GOT3 (cell line): ENCODE data around the gene WDR53.
"Not testable (repeated sequence)": the region's sequence is repeated elsewhere in the genome, so short reads cannot be mapped to it uniquely, and the experiment has no call there.

ENCODE experiments used
- DNase-seq: peaks from one replicate; lab custom pipeline; 2025; ENCODE audit warnings: mixed read lengths; lab: John Stamatoyannopoulos, UW

Gene WDR53

GRCh38 chr3:196517919-196518318, 50.4 kb downstream of the WDR53 start:
- DNase-seq, result no peak

DNA sequence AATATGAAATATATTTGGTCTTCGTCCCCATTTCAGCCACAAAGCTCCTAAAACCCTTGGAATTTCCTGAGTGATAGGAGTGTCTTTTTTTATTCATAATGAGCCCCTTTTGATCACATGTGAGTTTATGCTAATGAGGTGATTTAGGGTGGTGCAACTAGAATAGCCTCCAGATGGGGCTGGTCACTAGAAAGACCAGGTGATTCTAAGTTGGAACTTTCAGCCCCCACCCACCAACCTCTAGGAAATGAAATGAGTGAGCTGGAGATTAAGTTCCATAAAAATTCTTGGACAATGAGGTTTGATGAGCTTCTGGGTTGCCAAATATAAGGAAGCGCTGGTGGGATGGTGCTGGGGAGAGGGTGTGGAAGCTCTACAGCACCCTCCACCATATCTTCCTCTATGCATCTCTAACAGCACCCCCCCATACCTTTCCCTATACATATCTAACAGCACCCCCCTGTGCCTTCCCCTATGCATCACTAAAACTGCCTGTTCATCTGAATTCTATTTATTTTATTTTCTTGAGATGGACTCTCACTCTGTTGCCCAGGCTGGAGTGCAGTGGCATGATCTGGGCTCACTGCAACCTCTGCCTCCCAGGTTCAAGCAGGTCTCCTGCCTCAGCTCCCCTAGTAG, 51.1 kb downstream of the WDR53 start:
- no peak for DNase-seq

- no peak for DNase-seq
Observed at GRCh38 chr3:196514913-196515621, 53.3 kb downstream of the WDR53 start, which contains the start of gene SMCO1. Gene SMCO1 (minus strand): TSS chr3:196515346. CDS start chr3:196515209, 137 bp downstream.

- DNase-seq, result no peak
Observed at GRCh38 chr3:196514350-196514716, 54.0 kb downstream of the WDR53 start.

DNA sequence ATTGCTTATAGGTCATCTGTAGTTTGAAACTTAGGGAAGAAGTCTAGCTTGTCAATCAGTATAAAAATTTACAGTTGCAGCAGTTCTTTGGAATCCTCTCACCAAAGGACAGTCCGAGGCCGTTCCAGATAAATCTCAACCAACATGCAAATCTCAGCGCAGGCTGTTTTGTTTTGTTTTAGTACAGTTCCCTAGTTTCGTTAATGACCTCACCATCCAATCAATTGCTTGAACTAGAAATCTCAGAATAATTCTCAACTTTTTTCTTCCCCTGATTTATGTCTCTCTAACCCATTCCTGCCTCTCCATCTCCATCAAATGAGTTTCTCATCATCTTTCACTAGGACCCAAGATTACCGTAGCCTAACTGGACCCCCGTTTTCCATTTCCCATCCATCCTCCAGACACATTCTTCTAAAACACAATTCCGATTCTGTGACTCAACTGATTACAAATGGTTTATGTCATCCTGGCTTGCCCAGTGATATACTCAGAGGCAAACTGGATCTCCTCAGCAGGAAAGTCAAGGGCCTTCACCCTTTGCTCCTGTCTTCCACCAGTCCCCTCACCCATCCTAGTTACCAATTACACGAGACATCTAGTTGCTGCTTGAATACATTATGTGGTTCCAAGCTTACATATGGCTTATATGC, 54.5 kb downstream of the WDR53 start:
- no peak for DNase-seq

DNA sequence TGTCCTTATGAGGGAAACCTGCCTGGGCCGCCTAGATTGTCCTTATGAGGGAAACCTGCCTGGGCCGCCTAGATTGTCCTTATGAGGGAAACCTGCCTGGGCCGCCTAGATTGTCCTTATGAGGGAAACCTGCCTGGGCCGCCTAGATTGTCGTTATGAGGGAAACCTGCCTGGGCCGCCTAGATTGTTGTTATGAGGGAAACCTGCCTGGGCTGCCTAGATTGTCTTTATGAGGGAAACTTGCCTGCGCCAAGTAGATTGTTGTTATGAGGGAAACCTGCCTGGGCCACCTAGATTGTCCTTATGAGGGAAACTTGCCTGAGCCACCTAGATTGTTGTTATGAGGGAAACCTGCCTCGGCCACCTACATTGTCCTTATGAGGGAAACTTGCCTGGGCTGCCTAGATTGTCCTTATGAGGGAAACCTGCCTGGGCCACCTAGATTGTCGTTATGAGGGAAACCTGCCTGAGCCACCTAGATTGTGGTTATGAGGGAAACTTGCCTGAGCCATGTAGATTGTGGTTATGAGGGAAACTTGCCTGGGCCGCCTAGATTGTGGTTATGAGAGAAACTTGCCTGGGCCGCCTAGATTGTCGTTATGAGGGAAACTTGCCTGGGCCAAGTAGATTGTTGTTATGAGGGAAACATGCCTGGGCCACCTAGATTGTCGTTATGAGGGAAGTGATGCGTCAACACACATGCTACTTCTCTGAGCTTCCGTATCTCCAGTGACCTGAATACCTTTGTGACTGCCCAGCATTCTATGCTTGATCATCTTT, 56.5 kb downstream of the WDR53 start:
- DNase-seq, result not testable (repeated sequence)

- not testable (repeated sequence) for DNase-seq
Observed at GRCh38 chr3:196511108-196511507, 57.2 kb downstream of the WDR53 start.

GRCh38 chr3:196506687-196507086, 61.7 kb downstream of the WDR53 start:
- DNase-seq, result no peak

GRCh38 chr3:196504556-196504955, 63.8 kb downstream of the WDR53 start:
- no peak for DNase-seq
